H1 (cell line): Measurements from ENCODE around the gene CA10. TPM values are rescaled to one million over a fixed set of nuclear protein-coding genes. Genes with fewer than 3 reads are reported as not detected.

Experiments
- ATF3 ChIP-seq: IDR thresholded peaks from 2 replicates; pipeline ENCODE4 v1.6.1; 2011; ENCODE audit warnings: low read depth, mild to moderate bottlenecking, low read length; ENCODE audit not compliant: insufficient read depth
- BACH1 ChIP-seq: IDR thresholded peaks from 2 replicates; pipeline ENCODE4 v1.6.1; 2012; ENCODE audit warnings: low read length, improper control_type of control experiment
- BRCA1 ChIP-seq: IDR thresholded peaks from 2 replicates; pipeline ENCODE4 v1.6.1; 2012; ENCODE audit warnings: low read depth, low read length, improper control_type of control experiment
- CHD1 ChIP-seq: IDR thresholded peaks from 2 replicates; pipeline ENCODE4 v1.6.1; 2012; ENCODE audit warnings: low read depth, low read length, improper control_type of control experiment
- EZH2 ChIP-seq: fragments of 200-600 bp; sonication (generic); IDR thresholded peaks from 2 replicates; pipeline ENCODE4 v1.7.1; 2012; ENCODE audit warnings: low read depth, mild to moderate bottlenecking, moderate library complexity, low read length, inconsistent platforms; ENCODE audit not compliant: severe bottlenecking
- HDAC2 ChIP-seq, 2 experiments: fragments of 300-600 bp in 1 of 2; sonication (generic) in 1 of 2; IDR thresholded peaks; 2 replicates each; pipeline ENCODE4 v1.6.1; 2011 to 2012; ENCODE audit warnings: low read depth in 2 of 2, low read length in 2 of 2, mild to moderate bottlenecking in 2 of 2, moderate library complexity in 2 of 2, borderline replicate concordance in 1 of 2, inconsistent platforms in 1 of 2
- SP1 ChIP-seq: IDR thresholded peaks from 2 replicates; pipeline ENCODE4 v1.6.1; 2011; ENCODE audit warnings: low read depth, low read length
- SUZ12 ChIP-seq: fragments of 200-600 bp; sonication (generic); IDR thresholded peaks from 2 replicates; pipeline ENCODE4 v1.6.1; 2012; ENCODE audit warnings: mild to moderate bottlenecking, inconsistent platforms, low read length, moderate library complexity, mixed read lengths
- polyA plus RNA-seq, 7 experiments: library from polyadenylated mRNA; depleted of rRNA in 3 of 7; stranded (reverse) in 5 of 7; unstranded in 2 of 7; fragments of >200 nt in 5 of 7; fragments of 200-250 nt in 2 of 7; gene quantifications; 1 replicate in 5 of 7; 2 replicates in 1 of 7; 4 replicates in 1 of 7; pipeline versions ENCODE4 v1.2.1 to v1.2.3, GENCODE V29; 2011 to 2013; ENCODE audit warnings: missing spikeins in 2 of 7, mixed read lengths in 2 of 7
- total RNA-seq: library from RNA; stranded (reverse); fragmentation: NEBNext Ultra II Directional; extraction: Animal tissue kit (Norgen Biotek cat#: 25700); gene quantifications from 2 replicates; pipeline ENCODE4 v1.2.1, GENCODE V29; 2021
- TF ChIP-seq, protein P1 (sequence below): IDR thresholded peaks from 2 replicates; pipeline ENCODE4 v1.6.1; 2012; ENCODE audit warnings: low read length, inconsistent platforms

CA10 gene
- total and polyA plus RNA-seq, 2 of the 8 experiments (the other 6 are each of a cell fraction or from before 2014, with no cell fraction given), result 0.60 to 0.63 TPM

DNA sequence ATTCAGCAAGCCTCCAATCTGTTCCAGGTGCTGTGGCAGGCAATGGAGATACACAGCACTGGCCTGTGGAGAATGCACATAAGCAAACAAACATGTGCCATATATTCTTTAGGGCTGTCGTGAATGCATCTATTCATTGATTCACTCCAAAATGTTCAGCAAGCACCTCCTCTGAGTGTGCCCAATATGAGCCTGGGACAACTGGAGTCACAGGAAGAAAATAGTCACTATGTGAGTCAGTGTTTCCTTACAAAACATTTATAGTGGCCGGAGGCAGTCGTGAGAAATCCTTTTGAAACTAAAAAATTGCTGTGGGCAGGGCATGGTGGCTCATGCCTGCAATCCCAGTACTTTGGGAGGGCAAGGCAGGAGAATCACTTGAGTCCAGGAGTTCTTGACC, 310.1 kb downstream of the CA10 start (continued):
- TF ChIP-seq, protein P1, sequence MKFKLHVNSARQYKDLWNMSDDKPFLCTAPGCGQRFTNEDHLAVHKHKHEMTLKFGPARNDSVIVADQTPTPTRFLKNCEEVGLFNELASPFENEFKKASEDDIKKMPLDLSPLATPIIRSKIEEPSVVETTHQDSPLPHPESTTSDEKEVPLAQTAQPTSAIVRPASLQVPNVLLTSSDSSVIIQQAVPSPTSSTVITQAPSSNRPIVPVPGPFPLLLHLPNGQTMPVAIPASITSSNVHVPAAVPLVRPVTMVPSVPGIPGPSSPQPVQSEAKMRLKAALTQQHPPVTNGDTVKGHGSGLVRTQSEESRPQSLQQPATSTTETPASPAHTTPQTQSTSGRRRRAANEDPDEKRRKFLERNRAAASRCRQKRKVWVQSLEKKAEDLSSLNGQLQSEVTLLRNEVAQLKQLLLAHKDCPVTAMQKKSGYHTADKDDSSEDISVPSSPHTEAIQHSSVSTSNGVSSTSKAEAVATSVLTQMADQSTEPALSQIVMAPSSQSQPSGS, result no peak
- TF ChIP-seq BACH1 (no peak), EZH2 (no peak), HDAC2 (IDR thresholded peaks at IDR 0.05; ENCODE audit: borderline replicate concordance in 1 of 2, low read depth in 2 of 2, low read length in 2 of 2) (no peak), SUZ12 (no peak), BRCA1 (no peak), ATF3 (no peak), SP1 (no peak), CHD1 (no peak)
